NCI-H748 (cell line): Measurements from ENCODE around the gene MEOX1.
"Not testable (repeated sequence)": the region's sequence is repeated elsewhere in the genome, so short reads cannot be mapped to it uniquely, and the experiment has no call there.

Experiments
- DNase-seq: peaks from one replicate; lab custom pipeline; 2025; ENCODE audit not compliant: unreplicated experiment; lab: John Stamatoyannopoulos, UW

MEOX1 gene

DNA sequence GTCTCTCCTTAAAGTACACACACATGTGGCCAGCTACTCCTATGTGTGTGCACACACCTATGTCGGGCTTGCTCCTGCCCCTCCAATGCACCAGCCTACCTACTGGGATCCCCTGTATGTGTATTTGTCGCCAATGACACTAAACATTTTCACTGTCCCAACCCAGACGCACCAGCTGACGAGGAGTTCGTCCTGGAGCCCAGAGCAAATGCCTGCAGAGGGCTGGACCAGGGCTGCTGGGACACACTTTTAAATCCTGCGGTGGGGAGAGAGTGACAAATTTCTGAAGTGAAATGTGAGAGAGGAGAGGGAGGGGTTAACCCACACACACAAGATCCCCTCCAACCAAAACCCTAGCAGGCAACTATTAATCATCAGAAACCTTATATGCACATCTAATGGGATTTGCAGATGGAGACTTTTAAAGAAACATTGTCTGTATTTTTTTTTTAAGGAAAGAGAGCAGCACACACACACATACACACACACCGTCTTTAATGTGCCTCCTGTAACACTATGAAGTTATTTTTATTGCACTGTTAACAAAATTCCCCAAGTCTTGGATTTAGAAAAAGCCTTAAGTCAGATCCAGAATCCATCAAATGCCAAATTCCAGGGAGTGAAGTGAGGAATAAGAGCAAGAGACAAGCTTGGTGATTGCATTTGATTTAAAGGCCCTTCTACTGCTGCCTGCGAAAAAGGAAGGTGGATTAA lies at the start of gene MEOX1:
Gene MEOX1 (minus strand): TSS at position 224 of the 714 bp plus-strand sequence. CDS start 388 bp downstream, outside the sequence.
- no peak for DNase-seq

GRCh38 chr17:43710101-43710500 lies 48.4 kb upstream of the MEOX1 start:
- DNase-seq = no peak

GRCh38 chr17:43709210-43709609 lies 47.5 kb upstream of the MEOX1 start:
- no peak for DNase-seq

DNA sequence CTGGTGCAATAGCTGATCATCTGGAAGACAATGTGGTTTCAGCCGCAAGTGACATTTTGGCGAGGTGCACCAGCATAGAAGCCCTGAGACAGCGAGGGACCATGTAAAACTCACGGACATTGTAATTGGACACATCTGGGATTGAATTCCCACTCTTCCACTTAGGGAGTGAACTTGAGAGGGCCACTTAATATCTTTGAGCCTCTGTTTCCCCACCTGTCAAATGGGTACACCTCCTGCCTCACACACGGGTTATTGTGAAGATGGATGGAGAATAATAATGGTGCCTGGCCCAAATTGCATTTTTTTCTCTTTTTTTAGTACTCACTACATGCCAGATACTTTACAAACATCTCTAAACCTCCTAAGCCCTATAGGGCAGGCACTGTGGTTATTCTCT lies 45.5 kb upstream of the MEOX1 start:
- no peak for DNase-seq

GRCh38 chr17:43706235-43706634 lies 44.5 kb upstream of the MEOX1 start:
- no peak for DNase-seq

DNA sequence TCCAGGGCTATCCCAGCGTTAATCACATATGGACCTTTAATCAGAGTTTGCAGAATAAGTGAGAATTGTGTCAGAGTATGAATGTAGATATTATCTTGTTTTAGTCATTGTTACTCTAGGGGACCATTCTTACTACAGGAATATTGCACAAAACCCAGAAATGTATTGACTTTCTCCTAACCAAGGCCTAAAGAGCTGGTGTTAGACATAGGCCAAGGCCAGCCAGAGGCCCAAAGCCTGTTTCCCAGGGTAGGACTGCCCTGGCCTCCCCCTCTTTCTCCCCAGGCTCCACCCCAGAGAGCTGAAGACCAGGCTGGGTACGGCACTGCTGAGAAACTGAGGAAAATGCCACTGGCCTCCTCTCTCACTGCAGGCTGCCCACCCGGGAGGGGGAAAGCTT lies 41.9 kb upstream of the MEOX1 start:
- DNase-seq = no peak

DNA sequence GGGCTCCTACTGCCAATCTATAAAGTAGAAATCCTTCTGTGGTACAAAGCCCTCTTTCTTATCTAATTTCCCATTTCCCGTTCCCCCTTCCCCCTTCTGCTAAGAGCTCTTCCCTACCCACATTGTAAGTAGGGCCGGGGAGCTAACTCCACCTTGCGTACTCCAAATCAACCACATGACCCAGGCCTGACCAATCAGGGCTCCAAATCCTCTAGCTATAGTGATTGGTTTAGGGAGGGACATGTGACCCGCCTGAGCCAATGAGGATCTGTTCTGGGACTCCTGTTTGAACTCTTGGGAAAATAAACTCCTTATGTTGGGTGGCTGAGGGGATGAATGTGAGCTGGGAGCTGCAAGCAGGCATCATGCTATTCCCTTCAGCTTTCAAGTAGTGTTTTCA lies 40.9 kb upstream of the MEOX1 start:
- peak; percentile 49 for DNase-seq

GRCh38 chr17:43701318-43701743 lies 39.6 kb upstream of the MEOX1 start:
- no peak for DNase-seq

DNA sequence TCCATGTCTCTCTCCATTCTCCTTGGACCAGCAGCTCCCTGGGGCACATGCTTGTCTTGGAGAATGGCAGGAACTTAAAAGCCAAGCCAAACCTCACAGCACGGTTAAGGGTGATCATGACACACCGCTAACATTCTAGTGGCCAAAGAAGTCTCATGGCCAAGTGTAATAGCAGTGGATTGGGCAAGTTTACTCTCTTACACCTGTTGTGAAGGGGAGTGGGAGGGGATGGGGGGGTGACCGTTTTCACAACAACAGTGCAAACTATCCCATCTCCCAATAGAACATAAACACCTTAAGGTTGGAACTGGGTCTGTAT lies 37.7 kb upstream of the MEOX1 start:
- no peak for DNase-seq

GRCh38 chr17:43698678-43699437 lies 37.1 kb upstream of the MEOX1 start:
- DNase-seq = no peak

GRCh38 chr17:43697937-43698336 lies 36.2 kb upstream of the MEOX1 start:
- no peak for DNase-seq

- no peak for DNase-seq
Measured at GRCh38 chr17:43696891-43697290, 35.2 kb upstream of the MEOX1 start.

DNA sequence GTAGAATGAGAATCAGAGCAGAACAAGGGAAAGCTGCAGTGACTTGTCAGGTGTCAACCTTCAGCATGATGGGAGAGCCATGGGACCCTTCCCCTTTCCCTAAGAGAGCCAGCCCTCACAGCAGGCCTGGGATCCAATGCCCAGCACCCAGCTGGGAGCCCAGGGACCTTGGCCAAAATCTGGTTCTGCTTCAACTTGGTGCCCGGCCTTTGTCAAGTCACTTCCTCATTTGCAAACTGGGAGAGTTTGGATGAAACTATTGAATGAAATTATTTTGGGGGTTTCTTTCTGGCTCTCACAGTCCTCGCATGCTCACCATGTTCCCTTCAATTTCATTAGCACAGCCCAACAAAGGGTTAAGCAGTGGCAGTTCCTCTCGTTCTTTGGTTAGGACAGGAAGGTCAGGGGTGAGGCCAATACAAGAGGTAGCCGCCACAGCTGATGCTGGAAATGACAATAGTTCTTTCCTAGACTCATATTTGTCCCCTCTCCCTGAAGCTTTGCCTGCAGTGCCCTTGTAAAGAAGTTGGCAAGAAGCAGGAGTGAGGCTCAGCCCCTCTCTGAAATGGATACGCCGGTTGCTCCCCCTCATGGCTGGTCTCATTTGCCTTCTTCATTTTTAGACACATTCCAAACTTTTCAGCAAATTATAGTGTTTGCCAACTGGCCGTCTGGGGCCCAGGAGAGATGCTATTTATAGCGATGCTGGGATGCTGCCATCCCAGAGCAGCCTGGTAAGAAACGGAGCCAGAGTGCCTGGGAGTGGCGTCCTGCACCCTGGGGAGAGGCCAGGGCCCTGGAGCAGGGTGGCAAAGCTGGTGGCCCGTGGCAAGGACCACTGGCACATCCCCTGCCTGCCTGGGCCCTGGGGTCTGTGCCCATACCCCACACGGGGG lies 34.5 kb upstream of the MEOX1 start:
- DNase-seq = no peak

GRCh38 chr17:43694081-43694870 lies 32.6 kb upstream of the MEOX1 start:
- DNase-seq = peak; percentile 85

DNA sequence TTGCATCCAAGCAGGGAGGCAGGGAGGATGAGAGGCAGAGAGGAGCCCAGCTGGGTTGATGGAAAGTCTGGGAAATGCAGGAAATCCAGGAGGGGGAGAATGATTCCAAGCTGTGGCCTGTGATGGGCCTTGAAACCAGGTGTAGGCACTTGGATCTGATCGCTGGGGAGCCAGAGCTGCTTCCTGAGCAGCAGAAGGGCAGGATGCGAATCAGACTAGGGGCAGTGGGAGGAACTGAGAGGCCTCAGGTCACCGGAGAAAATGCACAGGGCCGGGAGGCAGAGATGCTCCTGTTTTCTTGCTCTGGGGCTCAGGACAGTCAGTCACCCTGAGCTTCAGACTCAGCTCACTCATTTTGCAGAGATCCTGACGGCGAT lies 29.6 kb upstream of the MEOX1 start:
- DNase-seq = no peak

- no peak for DNase-seq
Measured at GRCh38 chr17:43690624-43691316, 29.0 kb upstream of the MEOX1 start.

- DNase-seq = no peak
Measured at GRCh38 chr17:43689814-43690213, 28.1 kb upstream of the MEOX1 start.

DNA sequence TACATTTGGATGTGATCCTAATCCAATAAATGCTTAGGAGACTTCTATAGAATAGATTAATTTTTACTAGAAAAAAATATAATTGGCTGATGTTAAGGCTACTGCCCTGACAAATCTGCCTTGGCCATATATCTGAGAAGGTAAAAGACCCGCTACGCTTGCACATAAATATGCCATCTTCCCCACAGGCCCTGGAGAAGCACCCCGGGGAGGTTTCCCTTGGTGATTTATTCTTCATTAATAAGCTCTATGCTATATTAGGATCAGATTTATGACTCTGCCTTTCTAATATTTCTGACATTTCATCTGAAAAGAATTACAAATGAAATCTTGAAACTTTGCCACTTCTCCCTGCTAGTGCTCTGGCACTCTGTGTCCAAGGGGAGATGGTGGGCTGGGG lies 27.4 kb upstream of the MEOX1 start:
- DNase-seq = no peak

DNA sequence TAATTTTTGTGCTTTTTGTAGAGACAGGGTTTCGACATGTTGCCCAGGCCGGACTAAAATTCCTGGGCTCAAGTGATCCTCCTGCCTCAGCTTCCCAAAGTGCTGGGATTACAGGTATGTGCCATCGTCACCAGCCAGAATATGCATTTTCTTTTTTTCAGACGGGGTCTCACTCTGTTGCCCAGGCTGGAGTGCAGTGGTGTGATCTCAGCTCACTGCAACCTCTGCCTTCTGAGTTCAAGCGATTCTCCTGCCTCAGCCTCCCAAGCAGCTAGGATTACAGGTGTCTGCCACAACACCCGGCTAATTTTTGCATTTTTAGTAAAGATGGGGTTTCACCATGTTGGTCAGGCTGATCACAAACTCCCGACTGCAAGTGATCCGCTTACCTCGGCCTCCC lies 25.2 kb upstream of the MEOX1 start:
- DNase-seq = not testable (repeated sequence)

- no peak for DNase-seq
Measured at GRCh38 chr17:43683928-43684653, 22.4 kb upstream of the MEOX1 start.
